ENCODE results near the gene ATG9B. TPM values are rescaled to one million over a fixed set of nuclear protein-coding genes. Genes with fewer than 3 reads are reported as not detected.
A peak's percentile ranks its signal among the peaks of the same experiment; 100 is the strongest.

The ATG9B gene
- total RNA-seq, 1 experiment from 2014 or later, result not detected

- DNase-seq (ENCODE audit: low read depth in 1 of 2, low spot score in 2 of 2), result peak in 1 of 2 experiments; percentile 36
- no peaks in the 10 kb centered on the region for H3K36me3 ChIP-seq
- peaks cover 1% of the 10 kb centered on the region; the same call in 1 of the 2 replicates for H3K9me3 ChIP-seq (replicated peaks)
- H3K27me3 ChIP-seq (replicated peaks), result peaks cover 8% of the 10 kb centered on the region
- H3K4me3 ChIP-seq, result no peak overlapping the region
- peaks cover 8% of the 10 kb centered on the region for H3K4me1 ChIP-seq (replicated peaks)
- no peak overlapping the region for H3K27ac ChIP-seq
These were observed 20.7 kb downstream of the ATG9B start for GRCh38 chr7:151003572-151003971.

DNA sequence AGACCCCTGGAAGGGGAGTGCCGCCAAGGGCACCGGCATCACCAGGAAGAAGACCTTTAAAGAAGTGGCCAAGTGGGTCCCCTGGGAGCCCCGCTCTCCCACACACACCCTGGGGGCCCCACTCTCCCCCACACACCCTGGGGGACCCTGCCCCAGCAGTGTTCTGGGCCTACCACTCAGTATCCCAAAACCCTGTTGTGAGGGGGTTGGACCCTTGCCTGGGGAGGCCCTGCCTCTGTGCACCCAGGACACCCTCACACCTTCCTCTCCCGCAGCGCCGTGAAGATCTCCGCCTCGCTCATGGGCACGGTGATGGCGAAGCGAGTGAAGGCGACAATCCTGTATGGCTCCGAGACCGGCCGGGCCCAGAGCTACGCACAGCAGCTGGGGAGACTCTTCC is 22.7 kb downstream of the ATG9B start:
- Histone ChIP-seq H3K27ac (no peak overlapping the region), H3K4me1 (replicated peaks) (peaks cover 8% of the 10 kb centered on the region), H3K9me3 (replicated peaks) (no peaks in the 10 kb centered on the region), H3K27me3 (replicated peaks) (peaks cover 4% of the 10 kb centered on the region), H3K36me3 (no peaks in the 10 kb centered on the region), H3K4me3 (no peak overlapping the region)
- DNase-seq (ENCODE audit: low read depth in 1 of 2, low spot score in 2 of 2), result no peak

- H3K27ac ChIP-seq, result no peak overlapping the region
- H3K9me3 ChIP-seq (replicated peaks), result no peaks in the 10 kb centered on the region
- peaks cover 8% of the 10 kb centered on the region for H3K4me1 ChIP-seq (replicated peaks)
- DNase-seq (ENCODE audit: low read depth in 1 of 2, low spot score in 2 of 2), result no peak
- no peaks in the 10 kb centered on the region for H3K36me3 ChIP-seq
- H3K4me3 ChIP-seq, result no peak overlapping the region
- H3K27me3 ChIP-seq (replicated peaks), result peaks cover 4% of the 10 kb centered on the region
These were observed 23.3 kb downstream of the ATG9B start for GRCh38 chr7:151000897-151001495.

- Histone ChIP-seq H3K4me1 (replicated peaks) (peaks cover 8% of the 10 kb centered on the region), H3K27me3 (replicated peaks) (no peaks in the 10 kb centered on the region), H3K36me3 (no peaks in the 10 kb centered on the region), H3K27ac (no peak overlapping the region), H3K4me3 (no peak overlapping the region), H3K9me3 (replicated peaks) (no peaks in the 10 kb centered on the region)
- no peak for DNase-seq (ENCODE audit: low read depth in 1 of 2, low spot score in 2 of 2)
These were observed 24.6 kb downstream of the ATG9B start for GRCh38 chr7:150999497-151000230.

GRCh38 chr7:150999001-150999400 is 25.3 kb downstream of the ATG9B start:
- Histone ChIP-seq H3K27me3 (replicated peaks) (no peaks in the 10 kb centered on the region), H3K27ac (no peak overlapping the region), H3K4me3 (no peak overlapping the region), H3K36me3 (no peaks in the 10 kb centered on the region), H3K4me1 (replicated peaks) (peaks cover 7% of the 10 kb centered on the region), H3K9me3 (replicated peaks) (no peaks in the 10 kb centered on the region)
- no peak for DNase-seq (ENCODE audit: low read depth in 1 of 2, low spot score in 2 of 2)

GRCh38 chr7:150998341-150998740 is 26.0 kb downstream of the ATG9B start:
- no peak for DNase-seq (ENCODE audit: low read depth in 1 of 2, low spot score in 2 of 2)
- Histone ChIP-seq H3K36me3 (no peaks in the 10 kb centered on the region), H3K4me3 (no peak overlapping the region)

GRCh38 chr7:150997817-150998216 is 26.5 kb downstream of the ATG9B start:
- Histone ChIP-seq H3K27me3 (replicated peaks) (no peaks in the 10 kb centered on the region), H3K36me3 (no peaks in the 10 kb centered on the region), H3K9me3 (replicated peaks) (no peaks in the 10 kb centered on the region), H3K4me3 (no peak overlapping the region), H3K4me1 (replicated peaks) (no peaks in the 10 kb centered on the region), H3K27ac (no peak overlapping the region)
- DNase-seq (ENCODE audit: low read depth in 1 of 2, low spot score in 2 of 2), result no peak

More at GRCh38 chr7:150998341-150998740, 26.0 kb downstream of the ATG9B start:
- Histone ChIP-seq H3K9me3 (replicated peaks) (no peaks in the 10 kb centered on the region), H3K27me3 (replicated peaks) (no peaks in the 10 kb centered on the region), H3K4me1 (replicated peaks) (peaks cover under 1% of the 10 kb centered on the region), H3K27ac (no peak overlapping the region)

DNA sequence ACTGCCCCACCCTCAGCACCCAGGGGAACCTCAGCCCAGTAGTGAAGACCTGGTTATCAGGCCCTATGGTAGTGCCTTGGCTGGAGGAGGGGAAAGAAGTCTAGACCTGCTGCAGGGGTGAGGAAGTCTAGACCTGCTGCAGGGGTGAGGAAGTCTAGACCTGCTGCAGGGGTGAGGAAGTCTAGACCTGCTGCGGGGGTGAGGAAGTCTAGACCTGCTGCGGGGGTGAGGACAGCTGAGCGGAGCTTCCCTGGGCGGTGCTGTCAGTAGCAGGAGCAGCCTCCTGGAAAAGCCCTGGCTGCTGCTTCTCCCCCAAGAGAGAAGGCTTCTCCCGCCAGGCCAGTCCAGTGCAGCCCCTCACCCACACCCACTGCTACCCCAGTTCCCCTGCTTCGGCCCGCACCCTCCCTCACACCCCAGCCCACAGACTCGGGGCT is 27.2 kb downstream of the ATG9B start:
- Histone ChIP-seq H3K27ac (no peak overlapping the region), H3K27me3 (replicated peaks) (no peaks in the 10 kb centered on the region), H3K36me3 (no peaks in the 10 kb centered on the region), H3K4me3 (no peak overlapping the region), H3K4me1 (replicated peaks) (no peaks in the 10 kb centered on the region), H3K9me3 (replicated peaks) (no peaks in the 10 kb centered on the region)
- DNase-seq (ENCODE audit: low read depth in 1 of 2, low spot score in 2 of 2), result no peak

- no peaks in the 10 kb centered on the region for H3K36me3 ChIP-seq
- no peak overlapping the region for H3K27ac ChIP-seq
- H3K27me3 ChIP-seq (replicated peaks), result no peaks in the 10 kb centered on the region
- no peak overlapping the region for H3K4me3 ChIP-seq
- DNase-seq (ENCODE audit: low read depth in 1 of 2, low spot score in 2 of 2), result no peak
- H3K4me1 ChIP-seq (replicated peaks), result no peaks in the 10 kb centered on the region
- H3K9me3 ChIP-seq (replicated peaks), result no peaks in the 10 kb centered on the region
These were observed 27.8 kb downstream of the ATG9B start for GRCh38 chr7:150996376-150997074.

GRCh38 chr7:150994838-150995510 is 29.3 kb downstream of the ATG9B start:
- Histone ChIP-seq H3K4me1 (replicated peaks) (no peaks in the 10 kb centered on the region), H3K36me3 (no peaks in the 10 kb centered on the region), H3K27me3 (replicated peaks) (no peaks in the 10 kb centered on the region), H3K27ac (no peak overlapping the region), H3K9me3 (replicated peaks) (no peaks in the 10 kb centered on the region), H3K4me3 (no peak overlapping the region)
- no peak for DNase-seq (ENCODE audit: low read depth in 1 of 2, low spot score in 2 of 2)

DNA sequence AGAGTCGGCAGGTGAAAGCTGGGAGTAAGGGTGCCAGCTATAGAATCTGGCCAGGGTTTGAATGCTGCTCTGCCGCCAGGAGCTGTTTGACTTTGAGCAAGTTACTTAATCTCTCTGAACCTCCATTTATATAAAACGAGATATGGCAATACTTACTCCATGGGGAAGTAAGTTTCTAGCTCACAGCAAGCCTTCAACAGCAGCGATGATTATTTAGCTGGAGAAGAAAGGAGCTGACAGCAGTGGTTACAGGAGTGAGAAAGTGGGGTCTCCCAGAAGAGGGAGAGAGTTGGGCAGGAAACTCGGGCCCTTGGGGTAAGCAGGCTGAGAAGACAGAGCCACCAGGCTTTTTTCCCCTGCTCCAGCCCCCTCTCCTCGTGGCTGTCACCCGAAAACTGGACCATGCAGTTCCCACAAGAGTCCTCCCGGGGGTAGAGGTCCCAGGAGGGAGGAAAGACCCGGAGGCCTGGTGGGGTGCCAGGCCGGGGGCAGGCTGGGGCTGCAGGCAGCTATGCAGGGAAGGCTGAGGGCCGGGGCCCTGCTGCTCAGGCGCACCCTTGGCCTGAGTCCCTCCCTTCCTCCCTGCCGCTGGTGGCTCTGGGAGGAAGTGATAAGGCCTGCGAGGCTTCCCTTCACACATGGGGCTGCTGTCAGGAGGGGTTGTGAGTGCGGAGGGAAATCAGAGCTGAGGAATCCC is 30.0 kb downstream of the ATG9B start:
- DNase-seq (ENCODE audit: low read depth in 1 of 2, low spot score in 2 of 2), result no peak
- Histone ChIP-seq H3K27ac (no peak overlapping the region), H3K4me1 (replicated peaks) (no peaks in the 10 kb centered on the region), H3K36me3 (no peaks in the 10 kb centered on the region), H3K27me3 (replicated peaks) (no peaks in the 10 kb centered on the region), H3K9me3 (replicated peaks) (no peaks in the 10 kb centered on the region), H3K4me3 (no peak overlapping the region)

DNA sequence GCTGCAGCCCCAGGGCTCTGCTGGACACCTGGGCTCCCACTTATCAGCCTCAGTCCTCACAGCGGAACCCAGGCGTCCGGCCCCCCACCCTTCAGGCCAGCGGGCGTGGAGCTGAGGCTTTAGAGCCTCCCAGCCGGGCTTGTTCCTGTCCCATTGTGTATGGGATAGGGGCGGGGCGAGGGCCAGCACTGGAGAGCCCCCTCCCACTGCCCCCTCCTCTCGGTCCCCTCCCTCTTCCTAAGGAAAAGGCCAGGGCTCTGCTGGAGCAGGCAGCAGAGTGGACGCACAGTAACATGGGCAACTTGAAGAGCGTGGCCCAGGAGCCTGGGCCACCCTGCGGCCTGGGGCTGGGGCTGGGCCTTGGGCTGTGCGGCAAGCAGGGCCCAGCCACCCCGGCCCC is 30.8 kb downstream of the ATG9B start:
- Histone ChIP-seq H3K9me3 (replicated peaks) (no peaks in the 10 kb centered on the region; the same call in 1 of the 2 replicates), H3K4me1 (replicated peaks) (0 out of 2 replicates have a peak, but pooled peaks cover under 1% of the 10 kb centered on the region), H3K36me3 (no peaks in the 10 kb centered on the region), H3K27me3 (replicated peaks) (peaks cover 6% of the 10 kb centered on the region), H3K4me3 (no peak overlapping the region), H3K27ac (no peak overlapping the region)
- DNase-seq (ENCODE audit: low read depth in 1 of 2, low spot score in 2 of 2), result no peak

DNA sequence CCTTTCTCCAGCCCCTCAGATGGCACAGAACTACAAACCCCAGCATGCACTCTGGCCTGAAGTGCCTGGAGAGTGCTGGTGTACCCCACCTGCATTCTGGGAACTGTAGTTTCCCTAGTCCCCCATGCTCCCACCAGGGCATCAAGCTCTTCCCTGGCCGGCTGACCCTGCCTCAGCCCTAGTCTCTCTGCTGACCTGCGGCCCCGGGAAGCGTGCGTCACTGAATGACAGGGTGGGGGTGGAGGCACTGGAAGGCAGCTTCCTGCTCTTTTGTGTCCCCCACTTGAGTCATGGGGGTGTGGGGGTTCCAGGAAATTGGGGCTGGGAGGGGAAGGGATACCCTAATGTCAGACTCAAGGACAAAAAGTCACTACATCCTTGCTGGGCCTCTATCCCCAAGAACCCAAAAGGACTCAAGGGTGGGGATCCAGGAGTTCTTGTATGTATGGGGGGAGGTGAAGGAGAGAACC is 31.4 kb downstream of the ATG9B start:
- Histone ChIP-seq H3K4me3 (no peak overlapping the region), H3K36me3 (no peaks in the 10 kb centered on the region), H3K27ac (no peak overlapping the region), H3K27me3 (replicated peaks) (peaks cover 13% of the 10 kb centered on the region), H3K9me3 (replicated peaks) (peaks cover 4% of the 10 kb centered on the region; the same call in 1 of the 2 replicates), H3K4me1 (replicated peaks) (0 out of 2 replicates have a peak, but pooled peaks cover 3% of the 10 kb centered on the region)
- no peak for DNase-seq (ENCODE audit: low read depth in 1 of 2, low spot score in 2 of 2)

Data from SJSA1 (cell line).